Left colon (tissue), 2 donors: ENCODE measurements around the gene SLC25A23. TPM values are rescaled to one million over a fixed set of nuclear protein-coding genes. Genes with fewer than 3 reads are reported as not detected.
"Not testable (repeated sequence)": the region's sequence is repeated elsewhere in the genome, so short reads cannot be mapped to it uniquely, and the experiment has no call there.

Experiments
- ATAC-seq: fragments of 200-7000 bp; cut with Tn5 transposase; one replicate; pipeline ENCODE4 v1.9.1; 2020; ENCODE audit warnings: mild to moderate bottlenecking, moderate library complexity
- DNase-seq, 2 donors: peaks; one replicate each; pipeline ENCODE4 v3.0.0-alpha.2; 2020
- intact Hi-C, 2 donors: fragments of 100-400 bp; cut with DNase I in 1 of 2; cut with micrococcal nuclease in 1 of 2; formaldehyde crosslinking; loops; one replicate each; pipeline versions ENCODE4 v1.11.2 to v1.14.0; 2022; cut with DNase I, micrococcal nuclease
- total RNA-seq, 2 donors: library from RNA; stranded (reverse); fragmentation: NEBNext Ultra II Directional; extraction: Animal tissue kit (Norgen Biotek cat#: 25700); gene quantifications; one replicate each; pipeline ENCODE4 v1.2.1, GENCODE V29; 2021
- donor health status: DM: no; HTN: no; CAD: no.
- donor health status: DM: yes; HTN: yes; CAD: no.

SLC25A23 gene
- total RNA-seq, 2 donors from 2014 or later: 126 to 163 TPM

- ATAC-seq: no peak
- intact Hi-C loops: no loop called here
- DNase-seq: no peak
These were observed 27.7 kb downstream of the SLC25A23 start for GRCh38 chr19:6431891-6432290.

GRCh38 chr19:6429419-6430221 lies 30.0 kb downstream of the SLC25A23 start:
- intact Hi-C loops: no loop called here
- DNase-seq (no peak), ATAC-seq (no peak)

- DNase-seq, intact Hi-C loops, ATAC-seq: not testable (repeated sequence)
These were observed 30.7 kb downstream of the SLC25A23 start for GRCh38 chr19:6428692-6429418.

GRCh38 chr19:6427131-6427530 lies 32.5 kb downstream of the SLC25A23 start:
- no peak for DNase-seq
- intact Hi-C loops: no loop called here
- ATAC-seq: no peak

GRCh38 chr19:6425732-6426620 lies 33.6 kb downstream of the SLC25A23 start:
- no peak for DNase-seq
- ATAC-seq: no peak
- intact Hi-C loops: no loop called here

- DNase-seq (peak; percentile 99 to 100), ATAC-seq (peak; percentile 87)
- intact Hi-C loops: no loop called here
These were observed 34.5 kb downstream of the SLC25A23 start for GRCh38 chr19:6424939-6425731.

GRCh38 chr19:6424195-6424938 lies 35.2 kb downstream of the SLC25A23 start, which contains the start of gene KHSRP:
KHSRP (minus strand) TSS chr19:6424811; CDS start chr19:6424701, 110 bp downstream.
- DNase-seq: no peak

GRCh38 chr19:6423499-6424194 lies 35.9 kb downstream of the SLC25A23 start:
- DNase-seq: peak; percentile 48 to 51
- intact Hi-C loops: no loop called here
- no peak for ATAC-seq

More at GRCh38 chr19:6424195-6424938, 35.2 kb downstream of the SLC25A23 start, which contains the start of gene KHSRP:
- ATAC-seq: no peak
- intact Hi-C loops: no loop called here

- no peak for ATAC-seq
- no peak for DNase-seq
- intact Hi-C loops: no loop called here
These were observed 38.2 kb downstream of the SLC25A23 start for GRCh38 chr19:6421075-6422014.

GRCh38 chr19:6418562-6418932 lies 41.0 kb downstream of the SLC25A23 start:
- intact Hi-C loops: no loop called here
- ATAC-seq (peak; percentile 57), DNase-seq (no peak)

- intact Hi-C loops: no loop called here
- DNase-seq: no peak
- ATAC-seq: peak; percentile 60
These were observed 41.7 kb downstream of the SLC25A23 start for GRCh38 chr19:6417713-6418561.

GRCh38 chr19:6416658-6417405 lies 42.8 kb downstream of the SLC25A23 start:
- DNase-seq (no peak), ATAC-seq (no peak)
- intact Hi-C loops: no loop called here

- intact Hi-C loops: no loop called here
- DNase-seq (no peak), ATAC-seq (no peak)
These were observed 43.9 kb downstream of the SLC25A23 start for GRCh38 chr19:6415591-6416190.
